Measurements from ENCODE around the gene STK11.

Gene STK11

GRCh38 chr19:1262623-1263123 is 57.1 kb downstream of the STK11 start:
- no peak for TF ChIP-seq ZFX (IDR thresholded peaks at IDR 0.05; ENCODE audit: borderline replicate concordance)
- no peak for TF ChIP-seq CTCF (IDR thresholded peaks at IDR 0.05)
- peak overlapping the region; percentile 99 for H3K27ac ChIP-seq

- H3K27ac ChIP-seq: peak overlapping the region; percentile 99
- TF ChIP-seq CTCF (IDR thresholded peaks at IDR 0.05) (no peak), ZFX (IDR thresholded peaks at IDR 0.05; ENCODE audit: borderline replicate concordance) (no peak)
Measured at GRCh38 chr19:1263188-1263587, 57.6 kb downstream of the STK11 start.

GRCh38 chr19:1264801-1265614 is 59.4 kb downstream of the STK11 start:
- peak overlapping the region; percentile 99 for H3K27ac ChIP-seq
- no peak for TF ChIP-seq CTCF (IDR thresholded peaks at IDR 0.05)
- no peak for TF ChIP-seq ZFX (IDR thresholded peaks at IDR 0.05; ENCODE audit: borderline replicate concordance)

- peak overlapping the region; percentile 99 for H3K27ac ChIP-seq
- TF ChIP-seq ZFX (IDR thresholded peaks at IDR 0.05; ENCODE audit: borderline replicate concordance): no peak
- no peak for TF ChIP-seq CTCF (IDR thresholded peaks at IDR 0.05)
Measured at GRCh38 chr19:1265615-1266128, 60.1 kb downstream of the STK11 start.

- TF ChIP-seq CTCF (IDR thresholded peaks at IDR 0.05): no peak
- no peak for TF ChIP-seq ZFX (IDR thresholded peaks at IDR 0.05; ENCODE audit: borderline replicate concordance)
- H3K27ac ChIP-seq: peak overlapping the region; percentile 99
Measured at GRCh38 chr19:1266129-1266915, 60.7 kb downstream of the STK11 start.

GRCh38 chr19:1266916-1267476 is 61.4 kb downstream of the STK11 start:
- peak overlapping the region; percentile 99 for H3K27ac ChIP-seq
- no peak for TF ChIP-seq ZFX (IDR thresholded peaks at IDR 0.05; ENCODE audit: borderline replicate concordance)
- TF ChIP-seq CTCF (IDR thresholded peaks at IDR 0.05): peak; percentile 97

Data from 22Rv1 (cell line).